Neural cell (in vitro differentiated cells): Measurements from ENCODE around the gene KLK13. TPM values are rescaled to one million over a fixed set of nuclear protein-coding genes. Genes with fewer than 3 reads are reported as not detected.

ENCODE experiments used
- H2AFZ ChIP-seq: fragments of 200-600, 300-800 bp; sonication (generic), shearing (Covaris generic); 2 replicates; pipeline ENCODE4 v1.6.0; 2014; ENCODE audit warnings: low read depth, mild to moderate bottlenecking, antibody characterized with exemption, low read length, moderate library complexity
- H3F3A ChIP-seq: fragments of 200-600 bp; shearing (Covaris generic); 2 replicates; pipeline ENCODE4 v1.6.1; 2016; ENCODE audit warnings: mild to moderate bottlenecking, moderate library complexity, mixed read lengths, antibody characterized with exemption, low read length; ENCODE audit not compliant: insufficient read depth, poor library complexity, severe bottlenecking
- H3K27ac ChIP-seq: fragments of 200-600, 300-800 bp; sonication (generic), shearing (Covaris generic); 2 replicates; pipeline ENCODE4 v1.5.1; 2014; ENCODE audit warnings: mild to moderate bottlenecking, low read length, moderate library complexity
- H3K27me3 ChIP-seq: fragments of 300-800, 200-600 bp; sonication (generic), shearing (Covaris generic); 2 replicates; pipeline ENCODE4 v1.6.0; 2014; ENCODE audit warnings: mild to moderate bottlenecking, low read depth, low read length, moderate library complexity; ENCODE audit not compliant: insufficient read depth
- H3K36me3 ChIP-seq: fragments of 300-800, 200-600 bp; sonication (generic), shearing (Covaris generic); 2 replicates; pipeline ENCODE4 v1.5.1; 2014; ENCODE audit warnings: mild to moderate bottlenecking, antibody characterized with exemption, low read length, moderate library complexity; ENCODE audit not compliant: insufficient read depth
- H3K4me2 ChIP-seq: fragments of 300-800, 200-600 bp; sonication (generic), shearing (Covaris generic); 2 replicates; pipeline ENCODE4 v1.6.0; 2014; ENCODE audit warnings: mild to moderate bottlenecking, low read length
- H3K4me3 ChIP-seq: fragments of 300-800, 200-600 bp; sonication (generic), shearing (Covaris generic); 2 replicates; pipeline ENCODE4 v1.5.1; 2014; ENCODE audit warnings: mild to moderate bottlenecking, low read length, moderate library complexity
- H3K79me2 ChIP-seq: fragments of 200-600 bp; shearing (Covaris generic); replicated peaks from 2 replicates; pipeline ENCODE4 v1.6.0; 2014; ENCODE audit warnings: mild to moderate bottlenecking, low read length, moderate library complexity; ENCODE audit not compliant: insufficient read depth
- H3K9ac ChIP-seq: fragments of 300-800, 200-600 bp; sonication (generic), shearing (Covaris generic); 2 replicates; pipeline ENCODE4 v1.6.1; 2016; ENCODE audit warnings: mild to moderate bottlenecking, low read length, mixed read lengths
- H3K9me2 ChIP-seq: fragments of 200-600 bp; shearing (Covaris generic); 2 replicates; pipeline ENCODE4 v1.6.1; 2016; ENCODE audit warnings: mild to moderate bottlenecking, low read length, mixed read lengths; ENCODE audit not compliant: insufficient read depth
- H3K9me3 ChIP-seq: fragments of 200-600, 300-800 bp; sonication (generic), shearing (Covaris generic); 2 replicates; pipeline ENCODE4 v1.6.1; 2016; ENCODE audit warnings: mild to moderate bottlenecking, mixed run types, low read length, moderate library complexity, mixed read lengths
- H4K20me1 ChIP-seq: fragments of 200-600 bp; shearing (Covaris generic); 2 replicates; pipeline ENCODE4 v1.6.1; 2016; ENCODE audit warnings: mild to moderate bottlenecking, mixed run types; ENCODE audit not compliant: insufficient read depth
- CTCF ChIP-seq: fragments of 450-650 bp; IDR thresholded peaks from 2 replicates; pipeline ENCODE4 v1.5.1; 2014; ENCODE audit warnings: antibody characterized with exemption, mild to moderate bottlenecking, moderate library complexity; ENCODE audit not compliant: poor library complexity, severe bottlenecking
- EP300 ChIP-seq: fragments of 450-650 bp; conservative IDR thresholded peaks from 2 replicates; pipeline ENCODE4 v1.6.1; 2014; ENCODE audit warnings: antibody characterized with exemption, mild to moderate bottlenecking, moderate library complexity; ENCODE audit not compliant: poor library complexity, severe bottlenecking
- EZH2 ChIP-seq: fragments of 200-600, 300-800 bp; shearing (Covaris generic), sonication (generic); IDR thresholded peaks from 2 replicates; pipeline ENCODE4 v1.6.1; 2014; ENCODE audit warnings: antibody characterized with exemption, low read length, borderline replicate concordance, mild to moderate bottlenecking; ENCODE audit not compliant: insufficient read depth, poor library complexity, severe bottlenecking
- MXI1 ChIP-seq: fragments of 450-650 bp; conservative IDR thresholded peaks from 2 replicates; pipeline ENCODE4 v1.6.1; 2014; ENCODE audit warnings: antibody characterized with exemption, mild to moderate bottlenecking; ENCODE audit not compliant: poor library complexity, severe bottlenecking
- POLR2AphosphoS5 ChIP-seq: IDR thresholded peaks from 2 replicates; pipeline ENCODE4 v1.6.1; 2012
- RAD21 ChIP-seq: fragments of 450-650 bp; conservative IDR thresholded peaks from 2 replicates; pipeline ENCODE4 v1.6.1; 2014; ENCODE audit warnings: antibody characterized with exemption, mild to moderate bottlenecking, moderate library complexity
- SMC3 ChIP-seq: fragments of 450-650 bp; conservative IDR thresholded peaks from 2 replicates; pipeline ENCODE4 v1.6.1; 2014; ENCODE audit warnings: antibody characterized with exemption, mild to moderate bottlenecking, moderate library complexity; ENCODE audit not compliant: poor library complexity
- TAF1 ChIP-seq: IDR thresholded peaks from 2 replicates; pipeline ENCODE4 v1.6.1; 2012; ENCODE audit warnings: low read depth
- polyA plus RNA-seq: library from polyadenylated mRNA; depleted of rRNA; stranded (reverse); fragments of >200 nt; gene quantifications from 2 replicates; pipeline ENCODE4 v1.2.3, GENCODE V29; 2014
- TF ChIP-seq, protein P1 (sequence below): IDR thresholded peaks from 2 replicates; pipeline ENCODE4 v1.6.1; 2012; ENCODE audit warnings: borderline replicate concordance

KLK13 gene
- polyA plus RNA-seq, 1 donor from 2014 or later: not detected

DNA sequence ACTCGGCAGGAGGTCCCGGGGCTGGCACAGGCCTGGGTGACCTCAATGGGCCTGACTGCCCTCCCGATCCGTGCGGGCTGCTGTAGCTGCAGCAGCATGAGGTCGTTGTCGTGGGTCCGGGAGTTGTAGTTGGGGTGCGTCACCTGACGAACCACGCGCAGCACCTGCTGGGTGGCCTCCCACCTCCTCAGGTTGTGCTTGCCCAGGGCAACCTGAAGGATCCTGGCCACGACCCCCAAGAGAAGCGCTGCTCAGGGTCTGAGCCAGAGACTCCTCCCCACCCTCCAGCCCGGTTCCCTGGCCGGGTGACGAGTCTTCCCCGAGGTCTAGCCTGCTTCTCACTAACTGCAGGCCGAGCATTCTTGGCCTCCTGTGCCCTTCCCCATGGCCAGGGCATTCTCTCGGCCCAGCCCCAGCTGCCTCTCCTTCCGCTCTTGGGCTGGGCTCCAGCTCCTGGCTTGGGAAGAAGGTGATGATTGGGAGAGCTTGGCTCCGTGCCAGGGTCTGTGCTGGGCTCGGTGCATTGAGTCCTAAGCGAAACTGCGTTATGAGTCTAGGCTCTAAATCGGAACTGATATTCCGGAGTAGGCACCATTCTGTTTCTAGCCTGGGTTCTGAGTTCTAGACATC lies 14.7 kb upstream of the KLK13 start:
- Histone ChIP-seq H3F3A (no peaks in the 10 kb centered on the region), H3K79me2 (no peaks in the 10 kb centered on the region), H3K4me3 (no peak overlapping the region), H3K4me2 (no peak overlapping the region), H3K9me3 (no peaks in the 10 kb centered on the region), H2AFZ (no peak overlapping the region), H3K36me3 (no peaks in the 10 kb centered on the region), H3K27me3 (no peaks in the 10 kb centered on the region), H3K9ac (no peak overlapping the region), H3K27ac (no peak overlapping the region), H3K9me2 (no peaks in the 10 kb centered on the region), H4K20me1 (no peaks in the 10 kb centered on the region)
- TF ChIP-seq EZH2: no peak
- TF ChIP-seq MXI1: no peak
- no peak for TF ChIP-seq CTCF
- no peak for TF ChIP-seq TAF1
- no peak for TF ChIP-seq POLR2AphosphoS5
- no peak for TF ChIP-seq EP300
- TF ChIP-seq SMC3: no peak
- TF ChIP-seq, protein P1, sequence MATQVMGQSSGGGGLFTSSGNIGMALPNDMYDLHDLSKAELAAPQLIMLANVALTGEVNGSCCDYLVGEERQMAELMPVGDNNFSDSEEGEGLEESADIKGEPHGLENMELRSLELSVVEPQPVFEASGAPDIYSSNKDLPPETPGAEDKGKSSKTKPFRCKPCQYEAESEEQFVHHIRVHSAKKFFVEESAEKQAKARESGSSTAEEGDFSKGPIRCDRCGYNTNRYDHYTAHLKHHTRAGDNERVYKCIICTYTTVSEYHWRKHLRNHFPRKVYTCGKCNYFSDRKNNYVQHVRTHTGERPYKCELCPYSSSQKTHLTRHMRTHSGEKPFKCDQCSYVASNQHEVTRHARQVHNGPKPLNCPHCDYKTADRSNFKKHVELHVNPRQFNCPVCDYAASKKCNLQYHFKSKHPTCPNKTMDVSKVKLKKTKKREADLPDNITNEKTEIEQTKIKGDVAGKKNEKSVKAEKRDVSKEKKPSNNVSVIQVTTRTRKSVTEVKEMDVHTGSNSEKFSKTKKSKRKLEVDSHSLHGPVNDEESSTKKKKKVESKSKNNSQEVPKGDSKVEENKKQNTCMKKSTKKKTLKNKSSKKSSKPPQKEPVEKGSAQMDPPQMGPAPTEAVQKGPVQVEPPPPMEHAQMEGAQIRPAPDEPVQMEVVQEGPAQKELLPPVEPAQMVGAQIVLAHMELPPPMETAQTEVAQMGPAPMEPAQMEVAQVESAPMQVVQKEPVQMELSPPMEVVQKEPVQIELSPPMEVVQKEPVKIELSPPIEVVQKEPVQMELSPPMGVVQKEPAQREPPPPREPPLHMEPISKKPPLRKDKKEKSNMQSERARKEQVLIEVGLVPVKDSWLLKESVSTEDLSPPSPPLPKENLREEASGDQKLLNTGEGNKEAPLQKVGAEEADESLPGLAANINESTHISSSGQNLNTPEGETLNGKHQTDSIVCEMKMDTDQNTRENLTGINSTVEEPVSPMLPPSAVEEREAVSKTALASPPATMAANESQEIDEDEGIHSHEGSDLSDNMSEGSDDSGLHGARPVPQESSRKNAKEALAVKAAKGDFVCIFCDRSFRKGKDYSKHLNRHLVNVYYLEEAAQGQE: no peak
- no peak for TF ChIP-seq RAD21

GRCh38 chr19:51078731-51079130 lies 13.8 kb upstream of the KLK13 start:
- H3K9me3 ChIP-seq: peaks cover 7% of the 10 kb centered on the region
- H3K27ac ChIP-seq: no peak overlapping the region
- TF ChIP-seq EP300 (no peak), CTCF (no peak), EZH2 (no peak), RAD21 (no peak), POLR2AphosphoS5 (no peak), TAF1 (no peak), SMC3 (no peak), MXI1 (no peak)
- TF ChIP-seq, protein P1: no peak
- no peaks in the 10 kb centered on the region for H3F3A ChIP-seq
- H2AFZ ChIP-seq: no peak overlapping the region
- H4K20me1 ChIP-seq: no peaks in the 10 kb centered on the region
- H3K79me2 ChIP-seq: no peaks in the 10 kb centered on the region
- H3K36me3 ChIP-seq: no peaks in the 10 kb centered on the region
- no peak overlapping the region for H3K4me3 ChIP-seq
- no peaks in the 10 kb centered on the region for H3K27me3 ChIP-seq
- no peak overlapping the region for H3K4me2 ChIP-seq
- H3K9ac ChIP-seq: no peak overlapping the region
- no peaks in the 10 kb centered on the region for H3K9me2 ChIP-seq
